Loucy (cell line): Measurements from ENCODE around the gene PGS1.

ENCODE experiments used
- CTCF ChIP-seq: fragments of 200-600 bp; sonication (generic); conservative IDR thresholded peaks from 2 replicates; pipeline ENCODE4 v1.5.1; 2014; ENCODE audit warnings: mild to moderate bottlenecking, antibody characterized with exemption, low read length
- EZH2phosphoT487 ChIP-seq: fragments of 200-600 bp; IDR thresholded peaks from 2 replicates; pipeline ENCODE4 v1.6.1; 2018; ENCODE audit warnings: antibody characterized with exemption, mild to moderate bottlenecking, moderate library complexity, borderline replicate concordance

GRCh38 chr17:78341559-78342448 is 36.6 kb upstream of the PGS1 start:
- TF ChIP-seq CTCF: no peak
- TF ChIP-seq EZH2phosphoT487: no peak
